HG02943 (cell line): ENCODE measurements around the gene EFCAB9.
"Not testable (repeated sequence)": the region's sequence is repeated elsewhere in the genome, so short reads cannot be mapped to it uniquely, and the experiment has no call there.

Experiments
- ATAC-seq: cut with Tn5 transposase; IDR thresholded peaks from one replicate; pipeline ENCODE4 v1.9.1; 2021; ENCODE audit warnings: mild to moderate bottlenecking, low read depth, moderate library complexity; ENCODE audit not compliant: unreplicated experiment

Gene EFCAB9

DNA sequence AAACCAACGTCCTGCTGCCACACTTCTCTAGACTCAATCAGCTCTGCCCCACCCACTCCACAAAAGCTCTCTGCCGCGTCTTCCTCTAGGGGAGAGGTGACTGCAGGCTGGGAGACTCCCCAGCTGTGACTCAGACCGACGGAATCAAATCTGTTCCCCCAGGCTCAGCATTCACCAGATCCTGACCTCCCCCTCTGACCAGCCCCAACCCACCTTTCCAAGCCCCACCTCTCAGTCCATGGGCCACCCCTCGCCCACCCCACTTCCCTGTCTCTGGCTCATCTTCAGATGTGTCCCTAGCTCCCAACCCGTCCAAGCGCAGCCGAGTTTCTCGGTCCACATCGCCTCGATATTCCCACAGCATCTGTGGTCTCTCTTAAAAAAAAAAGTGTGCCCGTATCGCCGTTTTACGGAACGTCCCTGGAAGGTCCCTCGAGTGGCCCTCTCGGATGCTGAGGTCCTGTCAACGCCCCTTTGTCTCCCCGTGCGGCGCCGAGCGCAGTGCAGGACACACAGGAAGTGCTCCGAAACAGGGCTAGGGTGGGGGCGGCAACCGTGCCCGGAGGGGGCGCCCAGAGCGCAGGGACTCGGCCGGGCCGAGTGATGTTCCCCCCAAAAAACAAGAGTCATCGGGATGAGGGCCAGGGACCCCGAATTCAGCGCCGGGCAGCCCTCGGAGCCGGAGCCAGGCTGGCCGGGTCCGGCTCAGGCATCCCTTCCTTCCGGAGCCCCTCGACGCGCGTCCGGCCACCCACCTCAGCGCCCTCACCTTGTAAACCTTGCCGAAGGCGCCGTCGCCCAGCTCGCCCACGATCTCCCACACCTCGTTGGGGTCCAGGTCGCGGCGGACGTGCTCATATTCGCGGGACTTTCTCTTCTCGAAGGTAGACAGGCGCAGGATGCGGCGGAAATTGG lies 6.6 kb upstream of the EFCAB9 start:
- ATAC-seq: peak; percentile 35

DNA sequence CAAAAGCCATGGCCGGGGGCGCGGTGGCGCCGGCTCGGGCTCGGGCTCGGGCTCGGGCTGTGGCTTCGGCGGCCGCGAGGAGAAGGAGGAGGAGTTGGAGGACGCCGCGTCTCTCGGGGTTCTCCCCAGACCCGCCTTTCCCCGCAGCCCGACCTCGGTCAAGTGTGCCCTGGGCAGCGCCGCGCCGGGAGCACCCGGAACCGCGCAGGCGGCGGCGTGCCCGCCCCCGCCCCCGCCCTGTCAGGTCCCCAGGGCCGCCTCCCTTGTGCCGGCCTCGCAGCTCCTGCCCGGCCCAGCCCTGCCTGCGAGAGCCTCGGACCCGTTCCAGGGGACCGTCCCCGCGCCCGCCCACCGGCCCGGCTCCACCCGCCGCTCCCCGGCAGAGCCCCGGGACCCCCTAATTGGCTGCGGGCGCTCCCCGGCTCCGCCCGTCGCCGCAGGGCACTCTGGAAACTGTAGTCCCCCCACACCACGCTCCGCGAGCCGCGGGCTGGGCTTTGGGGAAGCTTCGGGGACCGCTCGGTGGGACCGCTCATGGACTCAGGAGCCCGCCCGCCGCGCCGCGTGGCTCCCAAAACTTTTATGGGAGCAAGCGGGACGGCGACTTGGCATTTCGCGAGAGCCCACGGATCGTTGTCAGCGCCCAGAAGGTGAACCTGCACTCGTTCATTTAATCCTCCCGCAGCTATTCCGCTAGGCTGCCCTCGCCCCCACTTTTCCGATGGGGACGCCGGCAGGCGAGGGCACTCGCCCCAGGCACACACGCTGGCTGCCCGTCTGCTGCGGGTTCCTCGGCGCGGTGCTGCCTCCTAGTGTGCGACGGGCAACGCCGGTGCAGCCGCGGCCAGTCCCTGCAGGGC lies 5.7 kb upstream of the EFCAB9 start, which contains the start of gene STK10:
TSS of gene STK10 (minus strand) at position 192 of the 860 bp plus-strand sequence. CDS start at position 10, 182 bp downstream.
- peak; percentile 69 for ATAC-seq

DNA sequence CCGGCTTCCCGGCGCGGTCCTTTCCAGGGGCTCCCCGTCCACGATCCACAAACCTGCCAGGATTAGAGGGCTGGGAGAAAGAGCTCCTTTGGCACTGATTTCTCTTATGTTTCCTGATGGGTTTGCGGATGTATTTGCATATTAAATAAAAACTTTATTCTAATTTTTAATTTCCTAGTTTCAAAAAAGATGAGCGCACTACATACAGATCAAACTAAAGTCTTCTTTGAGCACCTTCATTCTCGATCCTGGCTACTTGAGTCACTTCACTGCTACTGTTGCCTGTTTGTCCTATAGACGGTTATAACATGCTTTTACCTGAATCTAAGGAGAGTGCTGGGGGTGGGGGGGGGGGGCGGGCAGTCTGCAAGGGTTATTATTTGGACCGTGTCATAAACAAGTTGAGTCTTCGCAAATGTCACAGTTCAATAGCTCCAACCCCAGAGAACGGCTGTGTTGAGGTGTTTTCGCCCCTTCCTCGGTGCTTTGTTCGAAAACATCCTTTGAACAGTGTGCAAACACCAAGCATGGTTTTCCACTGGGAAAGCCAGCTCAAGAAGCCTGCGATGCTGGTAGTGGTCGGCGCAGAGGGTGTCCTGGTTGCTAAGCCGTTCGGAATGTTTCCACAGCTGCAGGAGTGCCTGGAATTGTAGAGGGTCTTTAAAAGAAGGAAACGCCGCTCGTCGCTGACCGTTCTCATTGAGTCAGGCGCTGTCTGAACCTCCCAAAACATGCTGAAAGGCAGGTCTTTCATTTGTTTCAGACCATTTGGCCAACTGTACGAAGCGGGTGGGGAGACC lies 4.9 kb upstream of the EFCAB9 start:
- no peak for ATAC-seq

- ATAC-seq: no peak
Measured at GRCh38 chr5:172189693-172190296, 4.2 kb upstream of the EFCAB9 start.

GRCh38 chr5:172194985-172195774 lies 1.2 kb downstream of the EFCAB9 start:
- no peak for ATAC-seq

DNA sequence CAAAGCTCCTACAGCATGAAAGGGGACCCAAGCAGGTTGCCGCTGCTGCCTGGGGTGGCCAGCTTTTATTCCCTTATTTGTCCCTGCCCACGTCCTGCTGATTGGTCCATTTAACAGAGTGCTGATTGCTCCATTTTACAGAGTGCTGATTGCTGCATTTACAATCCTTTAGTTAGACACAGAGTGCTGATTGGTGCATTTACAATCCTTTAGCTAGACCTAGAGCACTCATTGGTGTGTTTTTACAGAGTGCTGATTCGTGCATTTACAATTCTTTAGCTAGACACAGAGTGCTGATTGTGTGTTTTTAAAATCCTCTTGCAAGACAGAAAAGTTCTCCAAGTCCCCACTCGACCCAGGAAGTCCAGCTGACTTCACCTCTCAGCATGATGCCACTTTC lies 3.8 kb downstream of the EFCAB9 start:
- ATAC-seq: not testable (repeated sequence)

DNA sequence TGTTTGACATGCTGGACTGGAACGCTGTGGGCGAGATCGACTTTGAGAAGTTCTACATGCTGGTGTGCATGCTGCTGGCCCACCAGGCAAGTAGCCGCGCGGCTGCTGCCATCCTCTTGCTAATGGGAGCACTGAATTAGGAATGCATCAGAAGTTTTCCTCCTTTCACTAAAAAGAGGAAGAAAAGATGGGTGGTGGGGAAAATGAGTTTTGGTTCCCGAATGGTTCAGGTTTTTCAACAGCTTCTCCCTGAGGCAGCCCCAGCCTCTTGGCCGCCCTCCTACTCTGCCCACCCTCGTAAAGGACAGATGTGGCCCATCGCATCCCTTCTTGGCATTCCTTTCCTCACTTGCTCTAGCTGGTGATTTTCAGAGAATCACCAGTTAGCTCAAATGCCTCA lies 5.5 kb downstream of the EFCAB9 start:
- no peak for ATAC-seq

GRCh38 chr5:172200476-172200875 lies 6.5 kb downstream of the EFCAB9 start:
- ATAC-seq: no peak

DNA sequence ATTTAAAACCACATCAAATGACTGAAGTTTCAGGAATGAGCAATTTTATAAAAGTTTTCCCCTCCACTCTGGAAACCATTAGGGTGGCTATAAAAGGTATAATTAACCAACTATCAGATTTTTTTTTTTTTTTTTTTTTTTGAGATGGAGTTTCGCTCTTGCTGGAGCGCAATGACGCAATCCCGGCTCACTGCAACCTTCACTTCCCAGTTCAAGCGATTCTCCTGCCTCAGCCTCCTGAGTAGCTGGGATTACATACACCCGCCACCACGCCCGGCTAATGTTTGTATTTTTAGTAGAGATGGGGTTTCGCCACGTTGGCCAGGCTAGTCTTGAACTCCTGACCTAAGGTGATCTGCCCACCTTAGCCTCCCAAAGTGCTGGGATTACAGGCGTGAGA lies 12.0 kb downstream of the EFCAB9 start:
- not testable (repeated sequence) for ATAC-seq

GRCh38 chr5:172207511-172207910 lies 13.5 kb downstream of the EFCAB9 start:
- ATAC-seq: no peak

- ATAC-seq: no peak
Measured at GRCh38 chr5:172209714-172210113, 15.7 kb downstream of the EFCAB9 start.

DNA sequence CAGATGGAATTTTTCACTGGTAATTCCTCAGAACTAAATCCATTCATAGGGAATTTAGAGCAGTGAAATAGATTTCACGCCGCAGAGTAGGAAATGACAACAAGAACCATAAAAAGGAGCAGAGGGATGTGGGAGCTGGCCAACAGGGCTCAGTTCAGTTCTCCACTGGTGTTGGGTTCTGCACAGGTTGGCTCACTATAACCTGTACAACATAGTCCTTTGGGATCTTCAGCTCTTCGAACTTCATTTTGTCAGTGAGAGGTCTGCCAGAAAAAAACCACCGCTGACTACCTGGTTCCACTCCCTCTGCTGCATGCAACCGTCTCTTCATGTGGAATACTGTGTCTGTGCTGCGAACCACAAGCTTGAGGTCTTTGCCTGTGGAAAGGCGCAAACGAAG lies 17.7 kb downstream of the EFCAB9 start:
- ATAC-seq: no peak

GRCh38 chr5:172213126-172213525 lies 19.2 kb downstream of the EFCAB9 start:
- no peak for ATAC-seq

- no peak for ATAC-seq
Measured at GRCh38 chr5:172216345-172216744, 22.4 kb downstream of the EFCAB9 start.

GRCh38 chr5:172219296-172219695 lies 25.3 kb downstream of the EFCAB9 start:
- ATAC-seq: no peak

GRCh38 chr5:172223901-172224873 lies 30.2 kb downstream of the EFCAB9 start:
- peak; percentile 78 for ATAC-seq

DNA sequence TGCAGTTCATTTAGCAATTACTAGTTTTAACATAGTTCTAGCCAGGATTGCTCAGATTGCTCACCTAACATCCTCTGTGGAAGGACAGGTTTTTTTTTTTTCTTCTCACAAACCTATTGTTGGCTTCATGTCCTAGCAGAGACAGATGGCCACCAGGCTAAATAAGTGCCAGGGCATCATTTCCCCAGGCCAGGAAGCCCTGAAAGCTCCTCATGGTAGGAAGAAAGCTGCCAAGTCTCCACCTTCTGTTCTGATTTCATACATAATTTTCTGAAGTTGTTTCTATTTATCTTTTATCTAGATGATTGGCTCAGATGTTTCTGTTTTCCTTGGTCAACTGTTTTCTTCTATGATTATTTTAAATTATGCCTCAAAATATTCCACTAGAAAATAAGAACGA lies 31.0 kb downstream of the EFCAB9 start:
- no peak for ATAC-seq

GRCh38 chr5:172229904-172230303 lies 35.9 kb downstream of the EFCAB9 start:
- no peak for ATAC-seq
